GM19240 (cell line): Measurements from ENCODE around the gene EPHA1.

Experiments
- DNase-seq: peaks from one replicate; pipeline ENCODE4 v3.0.0; 2011; ENCODE audit warnings: low spot score; ENCODE audit not compliant: insufficient read length

The EPHA1 gene

GRCh38 chr7:143390104-143390772, 18.4 kb downstream of the EPHA1 start:
- DNase-seq, result no peak

GRCh38 chr7:143389316-143390103, 19.1 kb downstream of the EPHA1 start:
- DNase-seq, result no peak

GRCh38 chr7:143388491-143389101, 20.1 kb downstream of the EPHA1 start:
- DNase-seq, result no peak

DNA sequence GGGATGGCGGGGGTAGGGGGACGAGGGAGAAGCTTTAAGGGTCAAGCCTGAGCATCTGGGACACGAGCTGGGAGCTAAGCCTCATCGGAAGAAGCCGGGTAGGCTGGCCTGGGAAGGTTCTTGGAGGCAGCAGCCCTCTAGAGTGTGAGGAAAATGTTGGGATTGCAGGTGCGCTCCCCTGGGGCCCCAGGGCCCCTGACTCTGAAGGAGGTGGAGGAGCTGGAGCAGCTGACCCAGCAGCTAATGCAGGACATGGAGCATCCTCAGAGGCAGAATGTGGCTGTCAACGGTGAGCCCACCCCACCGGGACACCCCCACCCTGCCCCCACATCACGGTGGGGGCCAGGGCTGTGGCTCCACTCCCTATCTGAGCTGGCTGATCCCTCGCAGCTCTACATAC, 20.6 kb downstream of the EPHA1 start:
- no peak for DNase-seq

DNA sequence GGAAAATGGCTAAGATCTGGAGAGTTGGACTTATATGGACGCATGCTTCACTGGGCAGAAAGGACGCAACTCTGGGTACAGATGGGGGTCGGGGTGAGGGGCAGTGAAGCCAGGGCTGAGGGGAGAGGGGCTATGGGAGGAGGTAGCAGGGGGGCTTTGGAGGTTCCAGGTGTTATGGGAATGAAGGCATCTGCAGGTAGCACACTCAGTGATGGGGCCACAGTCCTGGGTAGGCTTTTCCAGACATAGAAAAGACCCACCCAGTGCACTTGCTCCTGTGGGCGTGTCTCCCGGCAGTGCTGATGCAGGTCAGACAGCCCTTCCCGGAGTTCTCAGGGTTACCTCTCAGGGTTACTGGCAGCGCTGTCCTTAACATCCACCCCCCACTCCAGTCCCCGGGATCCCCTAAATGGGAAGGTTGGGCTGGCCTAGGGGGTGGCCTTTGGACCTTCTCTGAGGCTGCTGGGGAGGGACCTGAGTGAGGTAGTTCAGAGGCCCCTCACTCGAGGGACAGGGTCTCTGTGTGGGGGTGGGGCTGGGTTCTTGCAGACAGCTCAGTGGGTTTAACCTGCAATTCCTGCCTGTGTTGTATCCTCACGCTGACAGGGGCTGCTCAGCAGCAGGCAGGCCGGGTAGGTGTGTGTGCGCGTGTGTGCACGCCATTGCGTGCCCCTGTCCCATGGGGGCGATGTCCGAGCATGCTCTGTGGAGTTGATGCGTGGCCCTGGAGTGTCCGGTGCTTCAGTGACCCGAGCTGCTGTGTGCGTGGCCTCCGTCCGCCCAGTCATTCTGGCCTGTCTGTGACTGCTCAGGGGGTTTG, 21.3 kb downstream of the EPHA1 start:
- no peak for DNase-seq

GRCh38 chr7:143385891-143386781, 22.5 kb downstream of the EPHA1 start:
- DNase-seq, result no peak

- DNase-seq, result no peak
Observed at GRCh38 chr7:143384661-143385631, 23.7 kb downstream of the EPHA1 start.

- no peak for DNase-seq
Observed at GRCh38 chr7:143384148-143384547, 24.5 kb downstream of the EPHA1 start.

GRCh38 chr7:143383642-143383957, 25.1 kb downstream of the EPHA1 start:
- DNase-seq, result no peak

- DNase-seq, result no peak
Observed at GRCh38 chr7:143382791-143383641, 25.6 kb downstream of the EPHA1 start.

- no peak for DNase-seq
Observed at GRCh38 chr7:143382126-143382790, 26.4 kb downstream of the EPHA1 start.

DNA sequence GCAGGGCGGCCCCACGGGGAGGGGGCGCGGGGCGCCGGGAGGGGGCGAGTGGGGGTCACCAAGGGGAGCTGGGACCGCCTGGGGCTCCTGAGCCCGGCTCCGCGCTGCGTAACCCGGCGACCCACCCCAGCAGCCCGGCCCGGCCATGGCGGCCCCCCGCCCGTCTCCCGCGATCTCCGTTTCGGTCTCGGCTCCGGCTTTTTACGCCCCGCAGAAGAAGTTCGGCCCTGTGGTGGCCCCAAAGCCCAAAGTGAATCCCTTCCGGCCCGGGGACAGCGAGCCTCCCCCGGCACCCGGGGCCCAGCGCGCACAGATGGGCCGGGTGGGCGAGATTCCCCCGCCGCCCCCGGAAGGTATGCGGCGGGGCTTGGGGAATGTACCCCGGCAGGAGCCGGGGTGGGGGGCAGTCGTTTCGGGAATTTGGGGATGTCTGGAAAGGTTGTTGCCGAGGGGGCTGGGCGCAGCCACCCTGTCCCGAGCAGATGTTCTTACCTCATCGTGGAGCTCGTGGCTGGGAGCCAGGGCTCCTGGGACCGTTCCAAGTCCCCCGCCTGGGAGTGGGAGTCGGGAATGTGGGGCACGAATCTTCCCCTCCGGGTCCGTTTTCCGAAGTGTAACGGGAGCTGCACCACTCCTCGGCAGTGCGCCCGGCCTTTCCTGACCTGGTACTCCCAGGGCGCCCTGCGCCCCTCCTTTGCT, 27.1 kb downstream of the EPHA1 start:
- no peak for DNase-seq

DNA sequence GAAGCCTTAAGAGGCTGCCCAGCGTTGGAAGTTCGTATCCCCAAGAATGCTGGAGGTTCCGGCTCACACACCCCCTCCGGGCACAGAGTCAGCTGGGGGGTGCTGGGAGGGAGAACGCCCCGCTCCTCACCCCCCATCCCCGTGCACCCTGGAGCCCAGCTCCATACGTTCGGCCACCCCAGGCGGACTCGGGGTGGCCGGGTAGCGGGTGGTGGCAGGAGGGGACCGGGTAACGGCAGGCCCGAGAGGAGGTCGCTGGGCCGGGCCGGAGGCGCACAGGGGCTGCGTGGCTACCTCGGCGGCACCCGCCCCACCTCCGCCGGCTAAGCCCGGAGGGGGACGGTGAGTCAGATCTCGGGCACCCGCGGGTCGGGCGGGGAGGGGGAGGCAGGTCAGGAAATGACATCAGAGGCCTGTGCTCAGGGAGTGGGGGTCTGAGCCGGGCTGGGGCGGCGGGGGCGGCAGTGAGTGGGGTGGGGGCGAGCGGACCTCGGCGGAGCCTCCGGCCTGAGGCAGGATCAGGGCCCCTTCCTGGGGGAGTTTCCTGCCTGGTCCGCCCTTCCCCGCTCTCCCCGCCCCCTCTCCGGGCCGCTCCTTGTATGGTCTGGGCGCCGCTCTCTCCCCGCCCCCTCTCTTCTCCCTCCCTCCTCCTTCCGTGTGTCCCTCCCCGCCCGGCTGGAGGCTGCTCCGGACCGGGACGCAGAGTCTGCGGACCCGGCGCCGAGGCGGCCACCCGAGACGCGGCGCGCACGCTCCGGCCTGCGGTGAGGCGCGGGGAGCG, 27.8 kb downstream of the EPHA1 start, which contains the start of gene ZYX:
Gene ZYX, plus strand, starts transcription at position 700 of the 781 bp plus-strand sequence. CDS start 227 bp downstream, outside the sequence.
- peak; percentile 92 for DNase-seq

DNA sequence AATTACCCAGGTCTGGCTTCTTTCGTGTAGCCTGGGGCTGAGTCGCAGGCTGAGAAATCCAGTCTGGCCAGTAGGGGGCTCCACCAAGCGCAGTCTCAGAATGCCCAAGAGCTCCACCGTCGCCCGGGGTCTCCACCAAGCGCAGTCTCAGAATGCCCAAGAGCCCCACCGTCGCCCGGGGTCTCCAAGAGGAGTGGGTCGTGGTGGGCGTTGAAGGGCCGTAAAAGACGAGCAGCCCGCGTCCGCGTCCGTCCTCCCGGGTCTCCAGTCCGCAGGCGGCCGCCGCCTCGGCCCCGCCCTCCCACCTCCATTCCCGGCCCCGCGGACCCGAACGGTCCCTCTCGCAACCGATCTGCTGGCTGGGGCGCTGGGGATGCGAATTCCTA, 28.4 kb downstream of the EPHA1 start:
- peak; percentile 83 for DNase-seq

- no peak for DNase-seq
Observed at GRCh38 chr7:143379611-143380259, 28.9 kb downstream of the EPHA1 start.

- DNase-seq, result no peak
Observed at GRCh38 chr7:143376396-143376795, 32.3 kb downstream of the EPHA1 start.
